Measurements from ENCODE around the gene SLC4A7. TPM values are rescaled to one million over a fixed set of nuclear protein-coding genes. Genes with fewer than 3 reads are reported as not detected.

Gene SLC4A7
- total and polyA plus RNA-seq, 9 of the 15 experiments (the other 6 are each of a cell fraction or from before 2014, with no cell fraction given) = 1.7 to 13.6 (median 8.0) TPM

- in situ Hi-C loops (cut with MboI) = no loop called here
- no peak overlapping the region for H2AFZ ChIP-seq (ENCODE audit: low read depth, low read length)
- FAIRE-seq (no peak), ATAC-seq (no peak), DNase-seq (ENCODE audit: extremely low read depth in 1 of 4, low spot score in 3 of 4) (no peak)
- H3K9me1 ChIP-seq (ENCODE audit: control insufficient read depth, insufficient read depth, low read length) = no peaks in the 10 kb centered on the region
- H3K36me3 ChIP-seq (ENCODE audit: control insufficient read depth, insufficient read depth, low read length) = no peaks in the 10 kb centered on the region
- no peak overlapping the region for H3K27ac ChIP-seq (ENCODE audit: extremely low read depth, low read depth, low read length)
- no peak for TF ChIP-seq ZNF24 (IDR thresholded peaks at IDR 0.05)
- CTCF ChIA-PET (ENCODE audit: low intra/inter-chr PET ratio) = no interaction called here
- no peaks in the 10 kb centered on the region for H3K9me3 ChIP-seq (replicated peaks; ENCODE audit: control insufficient read depth, insufficient read depth, low read depth, low read length)
- no peaks in the 10 kb centered on the region for H3K4me1 ChIP-seq (replicated peaks in 1 of 2; ENCODE audit: control insufficient read depth in 2 of 2, insufficient read depth in 2 of 2, low read length in 2 of 2)
- H3K79me2 ChIP-seq (ENCODE audit: control insufficient read depth, insufficient read depth, low read length) = no peaks in the 10 kb centered on the region
- no peaks in the 10 kb centered on the region for H4K20me1 ChIP-seq (replicated peaks; ENCODE audit: control insufficient read depth, insufficient read depth, low read length)
- H3K27me3 ChIP-seq (ENCODE audit: control insufficient read depth in 2 of 2, insufficient read depth in 2 of 2, low read length in 2 of 2) = no peaks in the 10 kb centered on the region
- under 1% methylated on average over 11 of the region's 11 CpGs for WGBS (ENCODE audit: insufficient coverage, low coverage, missing lambda C conversion rate)
- POLR2A ChIA-PET = no interaction called here
- BruUV-seq (replicated peaks) = no TSS peak
- no peak overlapping the region for H3K4me2 ChIP-seq (ENCODE audit: insufficient read depth, low read length)
- no peak overlapping the region for H3K9ac ChIP-seq (ENCODE audit: insufficient read depth in 1 of 2, low read depth in 2 of 2, low read length in 2 of 2)
- no peak overlapping the region for H3K4me3 ChIP-seq
- intact Hi-C loops (cut with micrococcal nuclease) = no loop called here
Measured at GRCh38 chr3:27345959-27346865, 138.0 kb downstream of the SLC4A7 start.

DNA sequence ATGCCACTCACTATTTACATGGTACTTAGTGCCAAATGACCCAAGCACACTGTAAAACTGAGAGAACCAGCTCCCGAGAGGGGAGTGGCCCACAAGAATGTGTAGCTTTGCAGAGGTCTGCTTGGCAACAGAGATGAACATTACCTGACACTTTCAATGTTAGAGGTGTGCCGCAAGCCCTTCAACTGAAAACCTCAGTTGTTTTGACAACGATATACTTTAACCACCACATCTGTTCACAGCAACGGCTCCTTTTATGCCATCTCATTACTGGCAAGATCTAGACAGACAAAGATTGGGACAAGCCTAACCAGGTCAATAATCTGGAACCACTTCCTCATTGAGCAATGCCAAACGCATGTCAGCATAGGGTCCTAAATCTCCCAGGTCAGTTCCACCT lies 138.7 kb downstream of the SLC4A7 start:
- no TSS peak for BruUV-seq (replicated peaks)
- DNase-seq (ENCODE audit: extremely low read depth in 1 of 4, low spot score in 3 of 4) (no peak), ATAC-seq (no peak), FAIRE-seq (no peak)
- ChIA-PET CTCF (ENCODE audit: low intra/inter-chr PET ratio) (no interaction called here), POLR2A (no interaction called here)
- H3K9me3 ChIP-seq (replicated peaks; ENCODE audit: control insufficient read depth, insufficient read depth, low read depth, low read length) = no peaks in the 10 kb centered on the region
- intact Hi-C loops (cut with micrococcal nuclease) (no loop called here), in situ Hi-C loops (cut with MboI) (no loop called here)
- H2AFZ ChIP-seq (ENCODE audit: low read depth, low read length) = no peak overlapping the region
- H3K36me3 ChIP-seq (ENCODE audit: control insufficient read depth, insufficient read depth, low read length) = no peaks in the 10 kb centered on the region
- H3K27me3 ChIP-seq (ENCODE audit: control insufficient read depth in 2 of 2, insufficient read depth in 2 of 2, low read length in 2 of 2) = no peaks in the 10 kb centered on the region
- no peaks in the 10 kb centered on the region for H3K79me2 ChIP-seq (ENCODE audit: control insufficient read depth, insufficient read depth, low read length)
- H3K9ac ChIP-seq (ENCODE audit: insufficient read depth in 1 of 2, low read depth in 2 of 2, low read length in 2 of 2) = no peak overlapping the region
- TF ChIP-seq ERF (CRISPR knock-in tag; IDR thresholded peaks at IDR 0.05) = no peak
- TF ChIP-seq ZNF75A (CRISPR knock-in tag; IDR thresholded peaks at IDR 0.05) = no peak
- no peak for TF ChIP-seq NKRF (IDR thresholded peaks at IDR 0.05; ENCODE audit: borderline replicate concordance)
- TF ChIP-seq, protein P1, sequence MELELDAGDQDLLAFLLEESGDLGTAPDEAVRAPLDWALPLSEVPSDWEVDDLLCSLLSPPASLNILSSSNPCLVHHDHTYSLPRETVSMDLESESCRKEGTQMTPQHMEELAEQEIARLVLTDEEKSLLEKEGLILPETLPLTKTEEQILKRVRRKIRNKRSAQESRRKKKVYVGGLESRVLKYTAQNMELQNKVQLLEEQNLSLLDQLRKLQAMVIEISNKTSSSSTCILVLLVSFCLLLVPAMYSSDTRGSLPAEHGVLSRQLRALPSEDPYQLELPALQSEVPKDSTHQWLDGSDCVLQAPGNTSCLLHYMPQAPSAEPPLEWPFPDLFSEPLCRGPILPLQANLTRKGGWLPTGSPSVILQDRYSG (tag; conservative IDR thresholded peaks at IDR 0.05; ENCODE audit: low read depth) = no peak
- TF ChIP-seq SREBF1 (IDR thresholded peaks at IDR 0.05; ENCODE audit: borderline replicate concordance, low read depth, low read length) = no peak
- TF ChIP-seq ZNF695 (CRISPR knock-in tag; IDR thresholded peaks at IDR 0.05) = no peak
- no peak for TF ChIP-seq U2AF1 (optimal IDR thresholded peaks at IDR 0.05; ENCODE audit: low read depth, low read length)
- no peak for TF ChIP-seq POLR2H (tag; IDR thresholded peaks at IDR 0.05; ENCODE audit: low read depth)
- TF ChIP-seq ZNF707 (CRISPR knock-in tag; conservative IDR thresholded peaks at IDR 0.05) = no peak
- no peak for TF ChIP-seq KLF16 (IDR thresholded peaks at IDR 0.05)
- no peak overlapping the region for H3K27ac ChIP-seq (ENCODE audit: extremely low read depth, low read depth, low read length)
- no peak overlapping the region for H3K4me2 ChIP-seq (ENCODE audit: insufficient read depth, low read length)
- no peaks in the 10 kb centered on the region for H4K20me1 ChIP-seq (replicated peaks; ENCODE audit: control insufficient read depth, insufficient read depth, low read length)
- no peak overlapping the region for H3K4me3 ChIP-seq
- no peaks in the 10 kb centered on the region for H3K4me1 ChIP-seq (replicated peaks in 1 of 2; ENCODE audit: control insufficient read depth in 2 of 2, insufficient read depth in 2 of 2, low read length in 2 of 2)
- WGBS (ENCODE audit: insufficient coverage, low coverage, missing lambda C conversion rate) = 1% methylated on average over 5 of the region's 5 CpGs
- no peaks in the 10 kb centered on the region for H3K9me1 ChIP-seq (ENCODE audit: control insufficient read depth, insufficient read depth, low read length)
